Mucosa of rectum (tissue), 2 donors: ENCODE results near the gene OR2F2.

Experiments
- H3K27ac ChIP-seq, 2 donors: one replicate each; pipeline ENCODE4 v1.7.0; 2013; ENCODE audit warnings: inconsistent platforms in 2 of 2, low read depth in 2 of 2, low read length in 2 of 2
- H3K27me3 ChIP-seq, 2 donors: one replicate each; pipeline ENCODE4 v1.7.0; 2013; ENCODE audit warnings: low read length in 2 of 2; ENCODE audit not compliant: control insufficient read depth in 2 of 2, insufficient read depth in 2 of 2
- H3K36me3 ChIP-seq, 2 donors: one replicate each; pipeline ENCODE4 v1.7.0; 2013; ENCODE audit warnings: low read length in 2 of 2; ENCODE audit not compliant: control insufficient read depth in 2 of 2, insufficient read depth in 2 of 2
- H3K4me1 ChIP-seq, 2 donors: one replicate each; pipeline ENCODE4 v1.7.0; 2013; ENCODE audit warnings: low read length in 2 of 2, mild to moderate bottlenecking in 1 of 2; ENCODE audit not compliant: control insufficient read depth in 2 of 2, insufficient read depth in 2 of 2
- H3K4me3 ChIP-seq, 2 donors: one replicate each; pipeline ENCODE4 v1.7.0; 2013; ENCODE audit warnings: low read length in 2 of 2
- H3K9ac ChIP-seq, 2 donors: one replicate each; pipeline ENCODE4 v1.7.0; 2013; ENCODE audit warnings: low read length in 2 of 2, low read depth in 1 of 2, mild to moderate bottlenecking in 1 of 2
- H3K9me3 ChIP-seq, 2 donors: one replicate each; pipeline ENCODE4 v1.7.0; 2013; ENCODE audit warnings: low read length in 2 of 2; ENCODE audit not compliant: control insufficient read depth in 2 of 2
- donor health status: healthy.
- donor health status: Normal muscosa, but diverticular disease.

OR2F2 gene

DNA sequence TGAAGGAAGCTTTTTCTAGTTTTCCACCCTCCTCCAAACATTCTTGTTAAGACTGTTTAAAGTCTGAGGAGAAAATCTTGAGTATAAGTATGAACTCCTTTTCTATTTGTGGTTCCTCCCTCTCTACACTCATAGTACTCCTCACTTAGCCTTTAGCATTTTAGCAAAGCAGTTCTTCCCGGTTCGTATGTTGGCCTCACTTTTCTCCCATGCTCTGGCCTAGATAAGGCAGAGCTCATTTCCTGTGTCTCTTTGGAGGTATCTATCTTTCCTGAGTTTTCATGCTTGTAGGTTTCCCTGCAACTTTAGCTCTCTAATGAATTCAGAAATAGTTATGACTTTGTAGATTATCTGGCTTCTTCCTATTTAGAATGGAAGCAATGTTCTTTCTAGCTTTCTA is 13.7 kb downstream of the OR2F2 start:
- Histone ChIP-seq H3K9ac (no peak overlapping the region), H3K4me1 (no peaks in the 10 kb centered on the region), H3K36me3 (no peaks in the 10 kb centered on the region), H3K9me3 (no peaks in the 10 kb centered on the region), H3K4me3 (no peak overlapping the region), H3K27me3 (no peaks in the 10 kb centered on the region), H3K27ac (no peak overlapping the region)

DNA sequence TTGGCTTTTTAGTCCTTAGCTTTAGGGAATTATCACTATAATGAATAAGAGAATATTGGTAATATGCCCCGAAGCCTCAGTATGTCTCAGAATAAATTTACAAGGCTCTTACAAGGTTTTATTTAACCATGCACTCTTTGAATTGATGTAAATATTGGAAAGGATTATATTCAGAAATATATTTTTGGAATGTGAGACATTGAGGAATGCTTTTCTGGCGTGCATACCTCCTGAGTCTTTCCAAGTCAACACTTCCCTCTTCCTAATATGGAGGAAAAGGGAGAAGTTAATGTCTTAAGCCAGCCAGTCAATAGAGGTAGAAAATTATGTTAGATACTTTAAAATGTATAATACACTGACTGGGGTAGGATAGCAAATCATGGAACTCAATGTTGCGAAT is 18.4 kb downstream of the OR2F2 start:
- H3K36me3 ChIP-seq, result no peaks in the 10 kb centered on the region
- H3K27ac ChIP-seq, result no peak overlapping the region
- H3K9me3 ChIP-seq, result no peaks in the 10 kb centered on the region
- no peak overlapping the region for H3K9ac ChIP-seq
- H3K27me3 ChIP-seq, result no peaks in the 10 kb centered on the region
- no peaks in the 10 kb centered on the region for H3K4me1 ChIP-seq
- H3K4me3 ChIP-seq, result no peak overlapping the region

DNA sequence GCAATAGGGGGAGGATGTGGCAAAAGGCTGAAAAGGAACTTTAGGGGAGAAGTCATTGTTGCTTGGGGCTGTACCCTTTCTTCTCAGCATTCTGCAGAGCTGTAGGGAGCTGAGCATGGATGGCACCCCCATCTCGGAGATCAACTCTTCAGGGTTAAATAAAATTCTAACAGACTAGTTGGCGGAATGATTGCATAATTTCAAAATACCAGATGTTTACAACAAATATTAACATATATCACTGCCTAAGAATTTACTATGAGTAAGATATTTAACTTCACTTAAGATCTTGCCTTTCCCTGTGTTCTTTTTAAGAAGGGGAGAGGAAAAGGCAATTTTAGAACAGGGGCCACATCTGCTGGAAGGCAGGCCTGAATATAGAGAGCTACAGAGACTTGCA is 19.1 kb downstream of the OR2F2 start:
- Histone ChIP-seq H3K9ac (no peak overlapping the region), H3K4me1 (no peaks in the 10 kb centered on the region), H3K27ac (no peak overlapping the region), H3K4me3 (no peak overlapping the region), H3K27me3 (no peaks in the 10 kb centered on the region), H3K36me3 (no peaks in the 10 kb centered on the region), H3K9me3 (no peaks in the 10 kb centered on the region)

DNA sequence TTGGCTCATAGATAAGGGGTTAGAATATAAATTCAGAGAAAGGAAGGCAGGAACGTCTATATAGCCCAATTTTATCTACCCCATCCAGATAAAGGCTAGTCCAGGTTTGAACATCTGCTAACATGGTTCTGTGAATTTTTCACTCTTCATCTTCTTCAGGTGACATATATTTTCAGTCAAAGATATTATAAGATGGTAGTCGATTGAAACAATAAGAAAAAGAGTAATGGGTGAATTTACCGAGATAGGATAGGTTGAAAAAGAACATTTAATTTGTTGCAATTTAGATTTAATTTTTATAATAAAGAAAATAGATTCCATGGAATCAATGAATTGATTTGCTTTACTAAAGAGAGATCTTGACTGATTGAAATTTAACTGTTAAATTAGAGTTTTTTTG is 19.5 kb downstream of the OR2F2 start, which contains the start of gene OR2F1:
TSS of gene OR2F1 (plus strand) at position 301 of the 400 bp plus-strand sequence. CDS start 5,127 bp downstream, outside the sequence.
- Histone ChIP-seq H3K4me3 (no peak within 1 kb of the TSS), H3K27ac (no peak within 1 kb of the TSS)

DNA sequence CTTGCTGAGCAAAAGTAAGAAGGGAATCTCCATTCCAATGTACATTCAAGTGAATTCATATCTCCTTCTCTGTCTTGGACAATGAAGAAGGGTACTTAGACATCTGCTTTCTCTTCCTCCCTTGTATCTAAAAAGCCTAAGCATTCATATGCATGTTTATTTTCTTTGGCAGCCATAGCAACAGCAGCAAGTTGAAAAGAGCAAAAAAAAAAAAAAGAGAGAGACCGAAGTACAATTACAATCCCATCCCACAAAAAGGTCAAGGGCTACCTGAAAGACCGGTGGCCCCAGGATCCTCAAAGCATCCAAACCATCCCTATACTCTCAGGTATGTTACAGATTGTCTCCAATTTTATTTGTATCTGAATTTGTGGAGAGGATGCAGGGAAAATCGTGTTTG is 23.7 kb downstream of the OR2F2 start:
- Histone ChIP-seq H3K4me3 (no peak overlapping the region), H3K36me3 (no peaks in the 10 kb centered on the region), H3K27me3 (no peaks in the 10 kb centered on the region), H3K9me3 (no peaks in the 10 kb centered on the region), H3K4me1 (no peaks in the 10 kb centered on the region), H3K9ac (no peak overlapping the region), H3K27ac (no peak overlapping the region)

More for the DNA sequence above, 19.5 kb downstream of the OR2F2 start, which contains the start of gene OR2F1:
- Histone ChIP-seq H3K4me1 (no peaks in the 10 kb centered on the region), H3K9me3 (no peaks in the 10 kb centered on the region), H3K36me3 (no peaks in the 10 kb centered on the region), H3K27me3 (no peaks in the 10 kb centered on the region), H3K9ac (no peak within 1 kb of the TSS)

DNA sequence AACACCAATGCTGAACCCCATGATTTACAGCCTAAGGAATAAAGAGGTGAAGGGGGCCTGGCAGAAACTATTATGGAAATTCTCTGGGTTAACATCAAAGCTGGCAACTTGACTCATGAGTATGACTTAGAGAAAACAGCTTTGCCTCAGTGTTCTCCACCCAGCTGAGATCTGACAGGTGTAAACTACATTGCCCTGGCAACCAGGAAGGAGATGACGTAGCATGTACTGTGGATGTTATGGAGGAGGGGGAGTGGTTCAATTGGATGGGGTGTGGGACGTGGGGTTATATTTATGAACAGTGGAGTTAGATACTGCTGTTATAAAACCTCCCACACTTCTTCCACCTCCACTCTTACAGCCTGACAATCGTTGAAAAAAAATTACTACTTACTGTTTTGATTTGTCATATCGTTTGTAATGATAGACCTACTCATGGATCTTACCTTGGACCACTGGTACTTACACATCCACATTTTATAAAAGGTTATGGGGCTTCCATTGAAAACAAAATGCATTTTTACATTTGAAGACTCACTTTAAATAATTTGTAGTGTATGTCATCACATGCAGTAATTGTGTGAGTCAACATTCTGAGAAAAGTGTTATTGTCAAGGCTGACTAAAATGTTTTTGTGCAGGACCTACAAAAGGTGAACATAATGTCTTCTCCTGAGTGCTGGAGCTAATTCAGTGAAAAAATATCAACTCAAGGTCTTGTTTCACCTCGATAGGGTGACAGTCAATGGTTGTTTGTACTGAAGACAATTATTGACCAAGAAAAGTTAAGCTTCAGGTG is 26.0 kb downstream of the OR2F2 start:
- no peaks in the 10 kb centered on the region for H3K36me3 ChIP-seq
- no peaks in the 10 kb centered on the region for H3K9me3 ChIP-seq
- no peak overlapping the region for H3K9ac ChIP-seq
- no peak overlapping the region for H3K4me3 ChIP-seq
- H3K27me3 ChIP-seq, result no peaks in the 10 kb centered on the region
- no peaks in the 10 kb centered on the region for H3K4me1 ChIP-seq
- H3K27ac ChIP-seq, result no peak overlapping the region

DNA sequence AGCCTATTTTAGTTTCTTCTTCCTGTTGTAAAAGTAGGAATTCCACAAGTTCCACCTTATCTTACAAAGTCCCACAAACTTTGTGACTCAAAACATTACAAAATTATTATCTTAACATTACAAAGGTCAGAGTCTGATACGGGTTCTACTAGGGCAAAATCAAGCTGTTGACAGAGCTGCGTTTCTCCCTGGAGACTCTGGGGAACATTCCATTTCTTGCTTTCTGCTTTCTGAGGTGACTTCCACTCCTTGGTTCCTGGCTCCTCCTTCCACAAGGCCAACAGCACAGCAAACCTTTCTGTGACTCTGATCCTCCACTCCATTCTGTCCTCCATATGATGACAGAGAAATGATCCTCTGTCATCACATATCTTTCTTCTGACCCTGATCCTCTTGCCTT is 30.2 kb downstream of the OR2F2 start:
- no peaks in the 10 kb centered on the region for H3K27me3 ChIP-seq
- H3K9me3 ChIP-seq, result no peaks in the 10 kb centered on the region
- H3K4me3 ChIP-seq, result no peak overlapping the region
- H3K27ac ChIP-seq, result no peak overlapping the region
- H3K9ac ChIP-seq, result no peak overlapping the region
- H3K36me3 ChIP-seq, result no peaks in the 10 kb centered on the region
- H3K4me1 ChIP-seq, result no peaks in the 10 kb centered on the region

DNA sequence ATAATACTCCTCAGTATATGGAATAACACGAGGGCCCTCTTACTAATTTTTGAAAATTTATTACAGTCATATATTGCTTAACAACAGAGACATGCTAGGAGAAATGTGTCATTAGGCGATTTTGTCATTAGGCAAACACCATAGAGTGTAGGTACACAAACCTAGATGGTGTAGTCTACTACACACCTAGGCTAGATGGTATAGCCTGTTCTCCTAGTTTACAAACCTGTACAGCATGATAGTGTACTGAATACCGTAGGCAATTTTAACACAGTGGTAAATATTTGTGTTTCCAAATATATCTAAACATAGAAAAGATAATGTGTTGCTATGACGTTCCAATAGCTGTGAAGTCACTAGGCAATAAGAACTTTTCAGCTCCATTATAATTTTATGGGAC is 32.4 kb downstream of the OR2F2 start:
- Histone ChIP-seq H3K9ac (no peak overlapping the region), H3K4me3 (no peak overlapping the region), H3K27ac (no peak overlapping the region), H3K4me1 (no peaks in the 10 kb centered on the region), H3K9me3 (no peaks in the 10 kb centered on the region), H3K36me3 (no peaks in the 10 kb centered on the region), H3K27me3 (no peaks in the 10 kb centered on the region)

DNA sequence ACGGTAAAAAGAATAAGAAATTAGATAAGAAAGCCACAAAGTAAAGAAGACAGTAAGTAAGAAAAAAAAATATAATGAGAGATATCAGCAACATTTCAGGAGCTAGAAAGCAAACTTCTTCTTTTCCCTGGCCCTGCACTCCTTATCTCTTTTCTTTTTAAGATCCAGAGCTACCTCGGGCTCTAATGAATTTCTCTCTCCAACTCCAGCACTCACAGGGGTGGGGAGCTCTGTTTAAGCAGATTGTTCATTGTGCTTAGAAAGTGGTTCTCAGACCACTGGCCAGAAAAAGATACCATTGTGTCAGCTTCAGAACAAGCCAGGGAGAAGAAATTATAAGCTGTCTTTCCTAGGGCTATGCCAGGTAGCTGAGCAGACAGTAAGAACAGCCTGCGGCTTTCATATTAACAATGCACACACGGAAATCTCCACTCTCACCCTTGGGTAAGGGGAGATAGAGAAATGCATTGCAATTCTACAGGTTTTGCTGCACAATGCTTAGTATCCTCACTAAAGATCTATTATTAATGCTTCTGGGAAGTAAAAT is 38.9 kb downstream of the OR2F2 start:
- no peaks in the 10 kb centered on the region for H3K27me3 ChIP-seq
- no peaks in the 10 kb centered on the region for H3K36me3 ChIP-seq
- H3K9me3 ChIP-seq, result no peaks in the 10 kb centered on the region
- H3K4me1 ChIP-seq, result peaks cover 0 to 6% of the 10 kb centered on the region in 2 donors
- peak overlapping the region in 1 of 2 donors; percentile 8 for H3K4me3 ChIP-seq
- H3K9ac ChIP-seq, result no peak overlapping the region
- no peak overlapping the region for H3K27ac ChIP-seq

DNA sequence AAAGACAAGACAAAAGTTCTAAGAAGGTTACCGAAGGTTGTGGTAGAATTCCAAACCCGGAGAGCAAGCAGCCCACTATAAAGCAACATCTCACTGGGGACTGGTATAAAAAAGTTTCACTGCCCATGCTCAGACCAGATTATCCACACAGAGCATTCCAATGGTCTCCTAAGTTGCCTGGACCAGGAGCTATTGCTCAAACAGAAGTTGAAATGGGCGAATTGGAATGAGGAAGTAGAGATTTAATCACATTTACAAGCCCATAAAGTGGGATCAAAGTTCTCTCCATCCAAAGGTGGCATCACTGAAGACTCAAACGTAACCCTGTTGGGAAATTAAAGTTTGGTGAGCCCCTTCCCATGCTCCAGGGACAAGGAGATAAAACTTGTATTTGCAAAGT is 39.4 kb downstream of the OR2F2 start:
- Histone ChIP-seq H3K4me3 (peak overlapping the region in 1 of 2 donors; percentile 8), H3K27ac (no peak overlapping the region), H3K4me1 (peaks cover 0 to 6% of the 10 kb centered on the region in 2 donors), H3K36me3 (no peaks in the 10 kb centered on the region), H3K27me3 (no peaks in the 10 kb centered on the region), H3K9ac (no peak overlapping the region), H3K9me3 (no peaks in the 10 kb centered on the region)
